ENCODE results near the gene LCP1. TPM values are rescaled to one million over a fixed set of nuclear protein-coding genes. Genes with fewer than 3 reads are reported as not detected.

LCP1 gene
- total RNA-seq, 8 experiments from 2014 or later, result 0.27 to 0.64 (median 0.35) TPM; not detected in 1

- in situ Hi-C loops (cut with MboI; ENCODE audit: low pct_unique_long_range_greater_than_20kb in 2 of 9, low sequenced_read_pairs in 9 of 9, unreplicated experiment in 9 of 9), result no loop called here
- ATAC-seq (replicated peaks in 6 of 8), result no peak
- Histone ChIP-seq H3K4me3 (no peak overlapping the region), H3K27ac (no peak overlapping the region), H3K4me1 (replicated peaks in 1 of 2) (no peaks in the 10 kb centered on the region)
- WGBS, 10 experiments, result 0 to 86% (median 67%) methylated on average over 2 to 3 of the region's 3 CpGs; no CpG with 5 or more reads in 3 of the 10 experiments
These were observed 51.9 kb downstream of the LCP1 start for GRCh38 chr13:46129955-46130618.

GRCh38 chr13:46129124-46129523 is 52.9 kb downstream of the LCP1 start:
- ATAC-seq (replicated peaks in 6 of 8), result no peak
- WGBS, 10 experiments, result 13 to 100% (median 86%) methylated on average over 1 to 2 of the region's 2 CpGs; no CpG with 5 or more reads in 1 of the 10 experiments
- Histone ChIP-seq H3K4me3 (no peak overlapping the region), H3K4me1 (replicated peaks in 1 of 2) (no peaks in the 10 kb centered on the region), H3K27ac (no peak overlapping the region)
- in situ Hi-C loops (cut with MboI; ENCODE audit: low pct_unique_long_range_greater_than_20kb in 2 of 9, low sequenced_read_pairs in 9 of 9, unreplicated experiment in 9 of 9), result no loop called here

- in situ Hi-C loops (cut with MboI; ENCODE audit: low pct_unique_long_range_greater_than_20kb in 2 of 9, low sequenced_read_pairs in 9 of 9, unreplicated experiment in 9 of 9), result no loop called here
- 50 to 100% (median 88%) methylated on average over 1 to 6 of the region's 7 CpGs; no CpG with 5 or more reads in 4 of the 10 experiments for WGBS, 10 experiments
- Histone ChIP-seq H3K4me1 (replicated peaks in 1 of 2) (no peaks in the 10 kb centered on the region), H3K27ac (no peak overlapping the region), H3K4me3 (no peak overlapping the region)
- no peak for ATAC-seq (replicated peaks in 6 of 8)
These were observed 54.5 kb downstream of the LCP1 start for GRCh38 chr13:46127358-46128023.

DNA sequence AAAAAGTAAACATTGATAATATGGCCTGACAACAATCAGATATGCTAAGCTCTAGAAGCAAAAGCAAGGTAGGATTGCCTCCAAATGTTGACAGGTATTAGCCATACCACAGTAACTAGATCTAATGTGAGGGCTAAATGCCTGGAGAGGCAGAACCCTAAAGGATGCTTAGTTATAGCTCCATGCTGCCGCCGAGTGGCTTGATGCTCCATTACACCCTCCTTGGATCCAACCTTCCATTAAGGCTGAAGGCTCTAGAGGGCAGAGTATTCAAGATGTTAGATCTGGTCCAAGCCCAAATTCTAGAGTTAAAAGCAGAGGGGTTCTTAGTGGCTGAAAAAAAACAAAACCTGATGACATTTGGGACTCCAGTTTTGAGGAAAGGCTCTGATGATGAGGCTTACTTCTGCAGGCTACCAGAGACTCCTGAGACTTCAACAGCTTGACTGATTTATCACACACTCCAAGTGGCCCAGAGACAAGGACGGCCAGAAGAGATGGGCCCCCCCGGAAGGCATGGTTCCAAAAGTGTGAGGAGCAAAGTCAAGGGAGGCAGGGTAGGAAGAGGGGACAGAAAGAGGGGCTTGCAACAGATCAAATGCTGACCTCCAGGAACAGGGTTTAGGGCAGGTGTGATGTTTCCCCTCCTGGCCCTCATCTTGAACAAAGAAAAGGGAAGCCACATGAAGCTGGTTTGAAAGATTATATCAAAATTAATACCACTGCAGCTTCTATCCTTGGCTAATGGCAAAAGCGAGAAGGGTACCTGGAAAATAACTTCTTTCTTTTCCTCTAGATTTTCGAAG is 55.2 kb downstream of the LCP1 start:
- no peak overlapping the region for H3K27ac ChIP-seq
- H3K4me3 ChIP-seq, result no peak overlapping the region
- no peaks in the 10 kb centered on the region for H3K4me1 ChIP-seq (replicated peaks in 1 of 2)
- 22 to 100% (median 65%) methylated on average over 1 to 5 of the region's 6 CpGs; no CpG with 5 or more reads in 2 of the 10 experiments for WGBS, 10 experiments
- in situ Hi-C loops (cut with MboI; ENCODE audit: low pct_unique_long_range_greater_than_20kb in 2 of 9, low sequenced_read_pairs in 9 of 9, unreplicated experiment in 9 of 9), result no loop called here
- ATAC-seq (replicated peaks in 6 of 8), result peak; percentile 85 to 100 (median 97)

GRCh38 chr13:46126056-46126455 is 55.9 kb downstream of the LCP1 start:
- no peaks in the 10 kb centered on the region for H3K4me1 ChIP-seq (replicated peaks in 1 of 2)
- H3K27ac ChIP-seq, result no peak overlapping the region
- WGBS, 10 experiments, result 0 to 33% (median 7%) methylated on average over 1 to 2 of the region's 2 CpGs; no CpG with 5 or more reads in 4 of the 10 experiments
- in situ Hi-C loops (cut with MboI; ENCODE audit: low pct_unique_long_range_greater_than_20kb in 2 of 9, low sequenced_read_pairs in 9 of 9, unreplicated experiment in 9 of 9), result no loop called here
- H3K4me3 ChIP-seq, result no peak overlapping the region
- ATAC-seq (replicated peaks in 6 of 8), result peak in 2 of 8 experiments; percentile 9 to 37

DNA sequence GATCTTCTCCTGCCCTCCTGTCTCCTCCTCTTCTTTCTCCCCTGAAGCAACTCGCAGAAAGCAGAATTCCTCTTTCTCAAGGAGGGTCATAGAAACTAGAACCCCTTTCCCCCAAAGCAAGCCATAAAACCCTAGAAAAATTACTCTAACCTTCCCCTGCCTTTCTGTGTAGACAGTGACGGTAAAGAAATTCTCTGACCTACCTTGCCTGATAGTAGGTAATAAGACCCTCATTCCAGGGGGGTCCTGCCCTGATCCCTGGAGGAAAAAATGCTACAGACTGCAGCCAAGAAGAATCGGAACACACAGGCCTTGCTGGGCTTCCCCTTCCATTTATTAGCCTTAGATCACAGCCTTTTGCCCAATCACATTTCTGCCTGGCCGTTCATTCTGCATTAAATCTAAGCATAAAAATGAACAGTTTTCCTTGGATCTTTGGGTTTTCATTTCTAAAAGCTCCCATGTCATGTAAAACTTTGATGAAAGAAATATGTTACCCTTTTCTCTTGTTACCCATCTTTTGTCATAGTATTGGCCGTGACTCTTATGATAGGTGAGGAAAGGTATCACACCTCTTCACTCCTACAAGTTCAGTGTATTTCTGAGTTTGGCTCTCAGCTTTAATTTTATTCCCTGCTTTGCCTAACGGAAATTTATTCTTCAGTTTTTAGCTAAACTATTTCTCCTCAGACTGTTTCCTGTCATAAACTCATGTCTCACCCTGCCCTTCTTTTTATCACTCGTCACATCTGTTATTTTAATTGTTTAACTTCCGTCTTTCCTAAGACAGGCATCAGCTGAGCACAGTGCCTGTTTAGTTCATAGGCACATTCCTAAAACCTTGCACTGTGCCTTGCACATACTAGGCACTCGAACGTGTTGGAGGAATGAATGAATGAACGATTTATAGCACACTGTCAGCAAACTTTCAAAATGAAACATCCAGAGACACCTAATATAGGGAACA is 56.7 kb downstream of the LCP1 start:
- in situ Hi-C loops (cut with MboI; ENCODE audit: low pct_unique_long_range_greater_than_20kb in 2 of 9, low sequenced_read_pairs in 9 of 9, unreplicated experiment in 9 of 9), result no loop called here
- 16 to 96% (median 89%) methylated on average over 2 to 10 of the region's 11 CpGs for WGBS, 10 experiments
- H3K4me1 ChIP-seq (replicated peaks in 1 of 2), result no peaks in the 10 kb centered on the region
- H3K4me3 ChIP-seq, result no peak overlapping the region
- H3K27ac ChIP-seq, result no peak overlapping the region
- ATAC-seq (replicated peaks in 6 of 8), result peak in 2 of 8 experiments; percentile 70 to 82

DNA sequence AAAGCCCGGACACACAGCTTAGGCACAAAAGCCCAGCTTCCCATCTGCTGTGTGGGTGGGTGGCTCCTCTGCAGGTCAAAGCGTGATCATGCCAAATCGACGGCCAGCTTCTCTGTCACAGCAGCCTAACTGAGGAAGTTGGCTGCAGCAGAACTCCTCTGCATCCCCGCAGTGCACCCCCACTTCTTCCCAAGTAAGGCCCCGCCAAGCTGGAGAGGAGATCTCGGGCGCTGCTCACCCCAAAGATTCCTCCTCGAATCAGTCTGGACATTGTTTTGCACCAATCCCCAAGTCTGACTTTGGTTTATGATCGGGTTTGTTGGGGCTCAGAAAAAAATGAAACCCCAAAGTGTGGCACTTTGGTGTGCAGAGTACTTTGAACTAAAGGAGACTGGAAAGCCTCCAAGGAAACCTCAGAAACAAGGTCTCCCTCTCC is 57.4 kb downstream of the LCP1 start:
- H3K27ac ChIP-seq, result no peak overlapping the region
- WGBS, 10 experiments, result 71 to 100% (median 92%) methylated on average over 1 to 9 of the region's 10 CpGs; no CpG with 5 or more reads in 3 of the 10 experiments
- H3K4me3 ChIP-seq, result no peak overlapping the region
- in situ Hi-C loops (cut with MboI; ENCODE audit: low pct_unique_long_range_greater_than_20kb in 2 of 9, low sequenced_read_pairs in 9 of 9, unreplicated experiment in 9 of 9), result no loop called here
- no peaks in the 10 kb centered on the region for H3K4me1 ChIP-seq (replicated peaks in 1 of 2)
- no peak for ATAC-seq (replicated peaks in 6 of 8)

- no peak for ATAC-seq (replicated peaks in 6 of 8)
- WGBS, 10 experiments, result 42 to 96% (median 86%) methylated on average over 2 to 7 of the region's 7 CpGs; no CpG with 5 or more reads in 1 of the 10 experiments
- H3K4me3 ChIP-seq, result no peak overlapping the region
- H3K27ac ChIP-seq, result no peak overlapping the region
- H3K4me1 ChIP-seq (replicated peaks in 1 of 2), result no peaks in the 10 kb centered on the region
- in situ Hi-C loops (cut with MboI; ENCODE audit: low pct_unique_long_range_greater_than_20kb in 2 of 9, low sequenced_read_pairs in 9 of 9, unreplicated experiment in 9 of 9), result no loop called here
These were observed 59.7 kb downstream of the LCP1 start for GRCh38 chr13:46122304-46122703.

DNA sequence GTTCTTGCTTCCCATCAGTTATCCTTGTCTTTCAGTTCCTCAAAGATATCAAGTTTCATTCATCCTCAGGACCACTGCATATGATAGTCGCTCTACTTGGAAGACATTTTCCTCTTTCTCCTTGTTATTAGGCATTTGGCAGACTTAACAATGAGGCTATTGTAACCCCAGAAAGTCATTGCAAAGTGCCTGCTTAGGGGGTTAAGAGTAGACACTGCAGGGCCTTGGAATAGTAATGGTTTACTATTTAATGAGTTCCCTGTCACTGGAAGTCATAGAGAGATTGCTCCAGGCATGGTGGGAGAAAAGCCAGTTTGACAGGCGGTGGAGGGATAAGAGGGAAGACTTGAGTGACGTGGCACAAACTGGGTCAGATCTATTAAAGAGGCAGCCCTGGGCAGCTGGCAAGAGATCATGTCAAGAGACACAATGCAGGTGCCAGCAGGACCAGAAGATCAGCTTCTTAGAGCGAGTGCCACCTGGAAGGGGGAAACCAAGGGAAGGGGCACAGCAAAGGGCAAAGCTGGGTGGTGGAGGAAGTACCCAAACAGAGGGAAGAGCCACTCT is 60.3 kb downstream of the LCP1 start:
- no peak for ATAC-seq (replicated peaks in 6 of 8)
- H3K4me1 ChIP-seq (replicated peaks in 1 of 2), result no peaks in the 10 kb centered on the region
- H3K4me3 ChIP-seq, result no peak overlapping the region
- no peak overlapping the region for H3K27ac ChIP-seq
- 10 to 83% (median 63%) methylated on average over 1 to 4 of the region's 4 CpGs; no CpG with 5 or more reads in 1 of the 10 experiments for WGBS, 10 experiments
- in situ Hi-C loops (cut with MboI; ENCODE audit: low pct_unique_long_range_greater_than_20kb in 2 of 9, low sequenced_read_pairs in 9 of 9, unreplicated experiment in 9 of 9), result no loop called here

- in situ Hi-C loops (cut with MboI; ENCODE audit: low pct_unique_long_range_greater_than_20kb in 2 of 9, low sequenced_read_pairs in 9 of 9, unreplicated experiment in 9 of 9), result no loop called here
- Histone ChIP-seq H3K27ac (no peak overlapping the region), H3K4me1 (replicated peaks in 1 of 2) (no peaks in the 10 kb centered on the region), H3K4me3 (no peak overlapping the region)
- no peak for ATAC-seq (replicated peaks in 6 of 8)
- 0 to 100% (median 100%) methylated on average over 1 to 2 of the region's 2 CpGs; no CpG with 5 or more reads in 1 of the 10 experiments for whole genome bisulfite sequencing, 10 experiments
These were observed 60.9 kb downstream of the LCP1 start for GRCh38 chr13:46121033-46121432.

DNA sequence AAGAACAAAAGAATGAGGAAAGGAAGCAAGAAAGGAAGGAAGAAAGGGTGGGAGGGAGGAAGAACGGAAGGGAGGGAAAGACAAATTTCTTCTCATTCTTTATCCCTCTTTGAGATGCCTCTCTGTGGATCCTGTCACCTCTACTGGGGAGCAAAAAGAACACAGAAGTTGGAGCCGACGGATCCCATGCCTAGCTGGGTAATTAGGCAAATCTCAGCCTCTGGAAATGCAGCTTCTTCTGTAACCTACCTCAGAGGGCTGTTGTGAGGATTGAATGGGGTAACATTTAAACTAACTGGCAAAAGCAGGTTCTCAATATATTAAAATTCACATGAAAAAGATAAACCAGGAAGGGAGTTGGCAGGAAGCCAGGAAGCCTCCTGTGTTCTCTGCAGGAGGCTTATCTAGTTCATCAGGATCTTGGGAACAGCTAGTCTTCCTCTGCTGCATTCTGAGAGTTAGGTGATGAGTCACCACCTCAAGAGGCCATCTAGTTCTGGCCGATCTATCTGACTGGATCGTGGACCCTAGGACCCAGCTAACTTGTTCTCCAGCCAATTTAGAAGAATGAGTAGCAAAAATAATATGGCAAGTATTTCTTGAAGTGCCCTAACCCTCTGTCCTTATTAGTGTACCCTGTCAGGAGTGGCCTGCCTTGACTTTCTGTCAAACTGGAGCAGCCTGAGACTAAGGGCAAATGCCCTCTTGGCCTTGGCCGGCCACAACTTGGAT is 61.9 kb downstream of the LCP1 start:
- in situ Hi-C loops (cut with MboI; ENCODE audit: low pct_unique_long_range_greater_than_20kb in 2 of 9, low sequenced_read_pairs in 9 of 9, unreplicated experiment in 9 of 9), result no loop called here
- ATAC-seq (replicated peaks in 6 of 8), result peak in 4 of 8 experiments; percentile 47 to 71 (median 60)
- H3K4me1 ChIP-seq (replicated peaks in 1 of 2), result no peaks in the 10 kb centered on the region
- 32 to 100% (median 64%) methylated on average over 1 to 5 of the region's 6 CpGs for WGBS, 10 experiments
- no peak overlapping the region for H3K4me3 ChIP-seq
- H3K27ac ChIP-seq, result no peak overlapping the region
